OCI-LY3 (cell line): Measurements from ENCODE around the gene B3GALT6.

Experiments
- CTCF ChIP-seq: fragments of 200-600, 300-600 bp; sonication (generic); IDR thresholded peaks from 2 replicates; pipeline ENCODE4 v1.5.1; 2014; ENCODE audit warnings: antibody characterized with exemption, low read length, low read depth
- EZH2phosphoT487 ChIP-seq: fragments of 200-600 bp; shearing (Covaris generic); IDR thresholded peaks from 2 replicates; pipeline ENCODE4 v1.6.1; 2018; ENCODE audit warnings: antibody characterized with exemption, mixed run types, low read depth

GRCh38 chr1:1273512-1274298 lies 41.7 kb downstream of the B3GALT6 start, which contains the start of gene UBE2J2:
- TF ChIP-seq CTCF (no peak), EZH2phosphoT487 (no peak)
